Hepatocyte (in vitro differentiated cells): Measurements from ENCODE around the gene WFDC10A. TPM values are rescaled to one million over a fixed set of nuclear protein-coding genes. Genes with fewer than 3 reads are reported as not detected.

Source experiments
- DNase-seq: peaks from one replicate; pipeline ENCODE4 v3.0.0-alpha.2; 2016; ENCODE audit warnings: low spot score
- H2AFZ ChIP-seq: fragments of 200-600 bp; sonication (generic); 2 replicates; pipeline ENCODE4 v1.6.0; 2016; ENCODE audit warnings: antibody characterized with exemption, mild to moderate bottlenecking
- H3K27ac ChIP-seq: fragments of 200-600 bp; sonication (generic); 2 replicates; pipeline ENCODE4 v1.5.1; 2016; ENCODE audit warnings: mild to moderate bottlenecking
- H3K27me3 ChIP-seq: fragments of 200-600 bp; sonication (generic); 2 replicates; pipeline ENCODE4 v1.6.1; 2016
- H3K36me3 ChIP-seq: fragments of 200-600 bp; sonication (generic); replicated peaks from 2 replicates; pipeline ENCODE4 v1.5.1; 2016; ENCODE audit warnings: low read depth; ENCODE audit not compliant: insufficient read depth
- H3K4me1 ChIP-seq: fragments of 200-600 bp; sonication (generic); 2 replicates; pipeline ENCODE4 v1.5.1; 2016; ENCODE audit warnings: mild to moderate bottlenecking, moderate library complexity; ENCODE audit not compliant: insufficient read depth
- H3K4me2 ChIP-seq: fragments of 200-600 bp; sonication (generic); 2 replicates; pipeline ENCODE4 v1.6.0; 2016
- H3K4me3 ChIP-seq: fragments of 200-600 bp; sonication (generic); 2 replicates; pipeline ENCODE4 v1.5.1; 2016; ENCODE audit warnings: mild to moderate bottlenecking
- H3K79me2 ChIP-seq: fragments of 200-600 bp; sonication (generic); 2 replicates; pipeline ENCODE4 v1.6.0; 2017; ENCODE audit warnings: mild to moderate bottlenecking
- H3K9me2 ChIP-seq: fragments of 200-600 bp; sonication (generic); replicated peaks from 2 replicates; pipeline ENCODE4 v1.6.0; 2017; ENCODE audit warnings: mild to moderate bottlenecking; ENCODE audit not compliant: insufficient read depth
- H3K9me3 ChIP-seq: fragments of 200-600 bp; sonication (generic); 2 replicates; pipeline ENCODE4 v1.5.1; 2016; ENCODE audit warnings: low read depth, mild to moderate bottlenecking
- H4K20me1 ChIP-seq: fragments of 200-600 bp; sonication (generic); 2 replicates; pipeline ENCODE4 v1.6.0; 2016; ENCODE audit warnings: mild to moderate bottlenecking; ENCODE audit not compliant: insufficient read depth, poor library complexity, severe bottlenecking
- CTCF ChIP-seq: fragments of 200-600 bp; sonication (generic); IDR thresholded peaks from 2 replicates; pipeline ENCODE4 v1.5.1; 2016; ENCODE audit warnings: antibody characterized with exemption, mild to moderate bottlenecking; ENCODE audit not compliant: poor library complexity
- EZH2 ChIP-seq: fragments of 200-600 bp; sonication (generic); IDR thresholded peaks from 2 replicates; pipeline ENCODE4 v1.6.1; 2016; ENCODE audit warnings: antibody characterized with exemption, mild to moderate bottlenecking, borderline replicate concordance
- EZH2phosphoT487 ChIP-seq: fragments of 200-600 bp; sonication (generic); IDR thresholded peaks from one replicate; pipeline ENCODE4 v1.6.1; 2018; ENCODE audit warnings: antibody characterized with exemption, mild to moderate bottlenecking, low read depth, moderate library complexity; ENCODE audit not compliant: unreplicated experiment, severe bottlenecking
- WGBS: methylation state at CpG from one replicate; pipeline ENCODE4 v1.1.6; 2016; ENCODE audit warnings: low lambda C conversion rate; ENCODE audit errors: missing lambda C conversion rate; 5-methylcytosine and 5-hydroxymethylcytosine counted together
- polyA plus RNA-seq: library from polyadenylated mRNA; unstranded; fragments of >200 nt; fragmentation: Nextera tagmentation; extraction: Ambion mirVana; gene quantifications from 2 replicates; pipeline ENCODE4 v1.2.1, GENCODE V29; 2016
- total RNA-seq: library from RNA; depleted of rRNA; stranded (reverse); fragments of >200 nt; gene quantifications from 2 replicates; pipeline ENCODE4 v1.2.3, GENCODE V29; 2014

WFDC10A gene
- total and polyA plus RNA-seq, 2 experiments from 2014 or later = not detected

- Histone ChIP-seq H4K20me1 (no peaks in the 10 kb centered on the region), H3K9me2 (no peaks in the 10 kb centered on the region), H3K27ac (no peak within 1 kb of the TSS), H3K4me1 (no peaks in the 10 kb centered on the region), H3K79me2 (no peaks in the 10 kb centered on the region), H3K4me2 (no peak within 1 kb of the TSS), H3K4me3 (no peak within 1 kb of the TSS), H3K9me3 (no peaks in the 10 kb centered on the region), H3K27me3 (no peaks in the 10 kb centered on the region), H3K36me3 (no peaks in the 10 kb centered on the region), H2AFZ (no peak within 1 kb of the TSS)
- TF ChIP-seq EZH2phosphoT487 (no peak), EZH2 (no peak), CTCF (no peak)
- 93% methylated on average over 1 of the region's 1 CpG for WGBS
- no peak for DNase-seq
Measured at GRCh38 chr20:45670139-45670538, 40.6 kb downstream of the WFDC10A start, which contains the start of gene WFDC11. Gene WFDC11, minus strand, starts transcription at chr20:45670239. Its CDS starts 19,639 bp downstream, at chr20:45650600.

GRCh38 chr20:45672765-45673164 is 43.2 kb downstream of the WFDC10A start:
- H3K9me2 ChIP-seq = no peaks in the 10 kb centered on the region
- no peaks in the 10 kb centered on the region for H3K4me1 ChIP-seq
- no peaks in the 10 kb centered on the region for H3K27me3 ChIP-seq

GRCh38 chr20:45679650-45680049 is 50.1 kb downstream of the WFDC10A start:
- no peak for TF ChIP-seq CTCF
- no peak for TF ChIP-seq EZH2phosphoT487
- TF ChIP-seq EZH2 = no peak
- Histone ChIP-seq H3K36me3 (no peaks in the 10 kb centered on the region), H4K20me1 (no peaks in the 10 kb centered on the region), H3K4me1 (no peaks in the 10 kb centered on the region), H3K79me2 (no peaks in the 10 kb centered on the region), H3K27me3 (no peaks in the 10 kb centered on the region), H3K4me2 (no peak overlapping the region), H3K9me2 (no peaks in the 10 kb centered on the region), H3K4me3 (no peak overlapping the region), H2AFZ (no peak overlapping the region), H3K9me3 (no peaks in the 10 kb centered on the region), H3K27ac (no peak overlapping the region)
- DNase-seq = no peak

More at GRCh38 chr20:45672765-45673164, 43.2 kb downstream of the WFDC10A start:
- Histone ChIP-seq H3K4me2 (no peak overlapping the region), H4K20me1 (no peaks in the 10 kb centered on the region), H3K79me2 (no peaks in the 10 kb centered on the region), H3K4me3 (no peak overlapping the region), H2AFZ (no peak overlapping the region), H3K27ac (no peak overlapping the region), H3K9me3 (no peaks in the 10 kb centered on the region), H3K36me3 (no peaks in the 10 kb centered on the region)
- TF ChIP-seq CTCF = no peak
- no peak for TF ChIP-seq EZH2phosphoT487
- TF ChIP-seq EZH2 = no peak
- no peak for DNase-seq

Other genes starting within 250 kb of the WFDC10A start
- 12.3 and 12.8 TPM in 2 replicates for gene DBNDD2, start 221.4 kb upstream of the WFDC10A start, total RNA-seq
- 11.1 and 17.9 TPM in 2 replicates for gene DBNDD2, start 221.4 kb upstream of the WFDC10A start, polyA plus RNA-seq
- 67.1 TPM in 2 replicates for gene PIGT, start 213.6 kb upstream of the WFDC10A start, total RNA-seq
- 163 and 168 TPM in 2 replicates for gene PIGT, start 213.6 kb upstream of the WFDC10A start, polyA plus RNA-seq
- 12.6 and 16.7 TPM in 2 replicates for gene WFDC2, start 160.0 kb upstream of the WFDC10A start, total RNA-seq
- gene WFDC2, start 160.0 kb upstream of the WFDC10A start, polyA plus RNA-seq = 92.1 and 99.1 TPM in 2 replicates
- not detected in 2 replicates for gene SPINT3, start 114.1 kb upstream of the WFDC10A start, total RNA-seq
- gene SPINT3, start 114.1 kb upstream of the WFDC10A start, polyA plus RNA-seq = not detected in 2 replicates
- gene WFDC6, start 90.3 kb upstream of the WFDC10A start, total RNA-seq = not detected in 2 replicates
- not detected in 2 replicates for gene WFDC6, start 90.3 kb upstream of the WFDC10A start, polyA plus RNA-seq
- not detected in 2 replicates for gene EPPIN, start 82.3 kb upstream of the WFDC10A start, total RNA-seq
- not detected in 2 replicates for gene EPPIN, start 82.3 kb upstream of the WFDC10A start, polyA plus RNA-seq
- not detected in 2 replicates for gene WFDC8, start 50.5 kb upstream of the WFDC10A start, total RNA-seq
- not detected in 2 replicates for gene WFDC8, start 50.5 kb upstream of the WFDC10A start, polyA plus RNA-seq
- not detected in 2 replicates for gene WFDC9, start 1.5 kb downstream of the WFDC10A start, total RNA-seq
- gene WFDC9, start 1.5 kb downstream of the WFDC10A start, polyA plus RNA-seq = not detected in 2 replicates
- not detected in 2 replicates for gene WFDC11, start 40.5 kb downstream of the WFDC10A start, total RNA-seq
- gene WFDC11, start 40.5 kb downstream of the WFDC10A start, polyA plus RNA-seq = not detected in 2 replicates
- not detected in 2 replicates for gene WFDC13, start 72.3 kb downstream of the WFDC10A start, total RNA-seq
- 0.29 TPM in 1 of 2 replicates, not detected in the other for gene WFDC13, start 72.3 kb downstream of the WFDC10A start, polyA plus RNA-seq
- gene WFDC10B, start 75.3 kb downstream of the WFDC10A start, total RNA-seq = 2.6 TPM in 1 of 2 replicates, not detected in the other
- gene WFDC10B, start 75.3 kb downstream of the WFDC10A start, polyA plus RNA-seq = 0.62 and 1.9 TPM in 2 replicates
- gene SPINT4, start 92.6 kb downstream of the WFDC10A start, total RNA-seq = not detected in 2 replicates
- gene SPINT4, start 92.6 kb downstream of the WFDC10A start, polyA plus RNA-seq = not detected in 2 replicates
- 0.72 and 2.6 TPM in 2 replicates for gene WFDC3, start 162.1 kb downstream of the WFDC10A start, total RNA-seq
- 9.9 and 16.8 TPM in 2 replicates for gene WFDC3, start 162.1 kb downstream of the WFDC10A start, polyA plus RNA-seq
- gene DNTTIP1, start 162.2 kb downstream of the WFDC10A start, total RNA-seq = 18.8 and 25.2 TPM in 2 replicates
- 60.3 and 65.1 TPM in 2 replicates for gene DNTTIP1, start 162.2 kb downstream of the WFDC10A start, polyA plus RNA-seq
- gene UBE2C, start 182.9 kb downstream of the WFDC10A start, total RNA-seq = 21.9 and 26.7 TPM in 2 replicates
- gene UBE2C, start 182.9 kb downstream of the WFDC10A start, polyA plus RNA-seq = 46.9 and 49.0 TPM in 2 replicates
- gene TNNC2, start 197.6 kb downstream of the WFDC10A start, total RNA-seq = 0.63 TPM in 1 of 2 replicates, not detected in the other
- gene TNNC2, start 197.6 kb downstream of the WFDC10A start, polyA plus RNA-seq = 0.51 and 1.8 TPM in 2 replicates
- gene SNX21, start 204.1 kb downstream of the WFDC10A start, total RNA-seq = 19.3 and 30.0 TPM in 2 replicates
- gene SNX21, start 204.1 kb downstream of the WFDC10A start, polyA plus RNA-seq = 32.1 and 32.5 TPM in 2 replicates
- 26.3 and 40.6 TPM in 2 replicates for gene ACOT8, start 227.7 kb downstream of the WFDC10A start, total RNA-seq
- 36.5 and 44.0 TPM in 2 replicates for gene ACOT8, start 227.7 kb downstream of the WFDC10A start, polyA plus RNA-seq
- 4.3 and 6.2 TPM in 2 replicates for gene ZSWIM3, start 227.9 kb downstream of the WFDC10A start, total RNA-seq
- 1.3 and 4.1 TPM in 2 replicates for gene ZSWIM3, start 227.9 kb downstream of the WFDC10A start, polyA plus RNA-seq